Upper lobe of right lung (tissue), 1 donor: ENCODE results near the gene ADORA3. TPM values are rescaled to one million over a fixed set of nuclear protein-coding genes. Genes with fewer than 3 reads are reported as not detected.
A peak's percentile ranks its signal among the peaks of the same experiment; 100 is the strongest.
"Not testable (repeated sequence)": the region's sequence is repeated elsewhere in the genome, so short reads cannot be mapped to it uniquely, and the experiment has no call there.

ENCODE experiments used
- ATAC-seq: fragments of 200-7000 bp; cut with Tn5 transposase; one replicate; pipeline ENCODE4 v1.9.1; 2020; ENCODE audit warnings: mild to moderate bottlenecking, moderate library complexity
- DNase-seq: peaks from one replicate; pipeline ENCODE4 v3.0.0-alpha.2; 2020
- H3K27ac ChIP-seq: fragments of 200-600 bp; one replicate; pipeline ENCODE4 v1.8.0; 2022
- H3K27me3 ChIP-seq: fragments of 200-600 bp; one replicate; pipeline ENCODE4 v1.8.0; 2022; ENCODE audit warnings: mild to moderate bottlenecking
- H3K36me3 ChIP-seq: fragments of 200-600 bp; one replicate; pipeline ENCODE4 v1.8.0; 2022
- H3K4me1 ChIP-seq: fragments of 200-600 bp; one replicate; pipeline ENCODE4 v1.8.0; 2022
- H3K4me3 ChIP-seq: fragments of 200-600 bp; one replicate; pipeline ENCODE4 v1.8.0; 2022; ENCODE audit warnings: mild to moderate bottlenecking
- H3K9me3 ChIP-seq: fragments of 200-600 bp; one replicate; pipeline ENCODE4 v1.8.0; 2022
- intact Hi-C: fragments of 100-400 bp; cut with DNase I; formaldehyde crosslinking; loops from one replicate; pipeline ENCODE4 v1.11.0; 2022
- long read RNA-seq: library from polyadenylated mRNA; unstranded; transcript quantifications from one replicate; pipeline ENCODE4 v2.0.0, GENCODE V29; 2021
- total RNA-seq: library from RNA; stranded (reverse); fragmentation: NEBNext Ultra II Directional; extraction: Animal tissue kit (Norgen Biotek cat#: 25700); gene quantifications from one replicate; pipeline ENCODE4 v1.2.1, GENCODE V29; 2021
- TF ChIP-seq, protein P1 (sequence below): fragments of 200-600 bp; IDR thresholded peaks from one replicate; pipeline ENCODE4 v1.8.0; 2022; ENCODE audit warnings: antibody characterized with exemption
- donor health status: DM: no; HTN: yes; CAD: no; lungs with severe emphysema.

Gene ADORA3
- total RNA-seq = 9.3 TPM
- long read RNA-seq, transcript ADORA3-201 (2 exons, 1,884 nt) = major isoform, 9 of 10 reads
- long read RNA-seq, partial matches to known transcripts = 1 of 10 reads
- long read RNA-seq, other reads (novel, unspliced or antisense) = 0 of 10 reads

DNA sequence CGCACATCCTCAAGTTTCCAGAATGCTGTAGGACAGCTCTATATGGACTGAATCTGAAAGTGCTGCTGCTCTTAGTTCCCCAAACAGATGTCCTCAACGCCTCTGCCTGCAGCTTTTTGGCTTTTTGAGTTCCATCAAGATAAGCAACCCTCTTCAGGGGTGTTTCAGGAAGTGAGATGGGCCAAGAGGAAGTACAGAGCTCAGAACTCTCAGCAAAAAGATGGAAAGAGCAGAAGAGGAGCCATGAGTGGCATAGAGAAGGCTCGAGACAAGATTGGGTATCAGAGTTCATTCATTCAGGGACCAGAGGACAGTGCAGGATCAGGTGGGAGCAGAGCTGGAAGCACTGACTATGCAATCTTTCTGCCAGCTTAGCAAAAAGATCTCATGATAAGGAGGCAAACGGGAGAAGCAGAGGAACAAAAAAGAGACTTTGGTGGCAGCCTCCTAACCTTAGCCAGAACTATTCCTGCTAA is at the start of gene ADORA3, which contains the start of gene TMIGD3:
Gene ADORA3 (minus strand): TSS at position 49 of the 476 bp plus-strand sequence. CDS start 279 bp downstream, outside the sequence.
Gene TMIGD3 (minus strand): TSS at position 49 of the 476 bp plus-strand sequence. CDS start 279 bp downstream, outside the sequence.
- ATAC-seq (peak; percentile 29), DNase-seq (no peak)
- TF ChIP-seq, protein P1, sequence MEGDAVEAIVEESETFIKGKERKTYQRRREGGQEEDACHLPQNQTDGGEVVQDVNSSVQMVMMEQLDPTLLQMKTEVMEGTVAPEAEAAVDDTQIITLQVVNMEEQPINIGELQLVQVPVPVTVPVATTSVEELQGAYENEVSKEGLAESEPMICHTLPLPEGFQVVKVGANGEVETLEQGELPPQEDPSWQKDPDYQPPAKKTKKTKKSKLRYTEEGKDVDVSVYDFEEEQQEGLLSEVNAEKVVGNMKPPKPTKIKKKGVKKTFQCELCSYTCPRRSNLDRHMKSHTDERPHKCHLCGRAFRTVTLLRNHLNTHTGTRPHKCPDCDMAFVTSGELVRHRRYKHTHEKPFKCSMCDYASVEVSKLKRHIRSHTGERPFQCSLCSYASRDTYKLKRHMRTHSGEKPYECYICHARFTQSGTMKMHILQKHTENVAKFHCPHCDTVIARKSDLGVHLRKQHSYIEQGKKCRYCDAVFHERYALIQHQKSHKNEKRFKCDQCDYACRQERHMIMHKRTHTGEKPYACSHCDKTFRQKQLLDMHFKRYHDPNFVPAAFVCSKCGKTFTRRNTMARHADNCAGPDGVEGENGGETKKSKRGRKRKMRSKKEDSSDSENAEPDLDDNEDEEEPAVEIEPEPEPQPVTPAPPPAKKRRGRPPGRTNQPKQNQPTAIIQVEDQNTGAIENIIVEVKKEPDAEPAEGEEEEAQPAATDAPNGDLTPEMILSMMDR = no peak
- Histone ChIP-seq H3K4me1 (peaks cover 37% of the 10 kb centered on the region), H3K27ac (peak within 1 kb of the TSS; percentile 39), H3K9me3 (no peaks in the 10 kb centered on the region), H3K27me3 (no peaks in the 10 kb centered on the region), H3K4me3 (peak within 1 kb of the TSS; percentile 6), H3K36me3 (no peaks in the 10 kb centered on the region)
- intact Hi-C loops = no loop called here

DNA sequence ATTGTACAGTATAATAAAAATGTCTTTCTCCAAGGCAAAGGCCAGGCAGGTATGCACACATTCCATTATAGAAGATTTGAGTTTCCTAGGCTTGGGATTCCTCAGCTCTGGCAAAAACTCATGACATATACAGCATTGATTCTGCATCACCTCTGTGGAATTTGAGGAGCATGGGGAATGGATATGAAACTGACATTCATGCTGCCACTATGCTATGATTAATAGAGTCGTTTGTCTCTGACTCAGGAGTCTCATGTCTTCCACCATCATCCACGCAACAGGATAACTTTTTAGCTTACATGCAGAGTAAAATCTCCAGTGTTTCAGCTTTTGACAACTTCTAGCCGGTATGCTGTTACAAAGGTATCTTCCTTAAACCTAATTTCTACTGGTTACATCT is 49.8 kb upstream of the ADORA3 start:
- TF ChIP-seq, protein P1 = no peak
- ATAC-seq = no peak
- intact Hi-C loops = no loop called here

DNA sequence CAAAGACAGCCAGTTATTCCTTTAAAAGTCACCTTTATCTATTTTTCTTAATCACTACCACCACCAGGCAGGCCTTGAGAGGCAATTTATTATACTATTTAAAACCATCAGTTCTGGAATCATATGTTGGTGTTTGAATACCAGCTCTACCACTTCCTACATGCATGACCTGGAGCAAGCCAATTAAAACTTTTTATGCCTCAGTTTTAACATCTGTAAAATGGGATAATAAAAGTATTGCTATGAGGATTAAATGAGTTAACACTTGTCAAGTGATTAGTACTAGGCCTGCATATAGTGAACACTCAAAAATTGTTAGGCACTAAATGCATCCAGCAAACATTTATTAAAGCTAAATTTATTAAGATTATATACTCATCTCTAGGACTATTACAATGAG is 49.2 kb upstream of the ADORA3 start:
- Histone ChIP-seq H3K36me3 (no peaks in the 10 kb centered on the region), H3K4me1 (no peaks in the 10 kb centered on the region), H3K4me3 (no peak overlapping the region), H3K9me3 (no peaks in the 10 kb centered on the region), H3K27ac (no peak overlapping the region), H3K27me3 (no peaks in the 10 kb centered on the region)
- DNase-seq (no peak), ATAC-seq (no peak)
- intact Hi-C loops = no loop called here
- TF ChIP-seq, protein P1 = no peak

More for the DNA sequence above, 49.8 kb upstream of the ADORA3 start:
- H3K27ac ChIP-seq = no peak overlapping the region
- H3K9me3 ChIP-seq = no peaks in the 10 kb centered on the region
- no peaks in the 10 kb centered on the region for H3K36me3 ChIP-seq
- no peak for DNase-seq
- no peaks in the 10 kb centered on the region for H3K27me3 ChIP-seq
- no peaks in the 10 kb centered on the region for H3K4me1 ChIP-seq
- no peak overlapping the region for H3K4me3 ChIP-seq

DNA sequence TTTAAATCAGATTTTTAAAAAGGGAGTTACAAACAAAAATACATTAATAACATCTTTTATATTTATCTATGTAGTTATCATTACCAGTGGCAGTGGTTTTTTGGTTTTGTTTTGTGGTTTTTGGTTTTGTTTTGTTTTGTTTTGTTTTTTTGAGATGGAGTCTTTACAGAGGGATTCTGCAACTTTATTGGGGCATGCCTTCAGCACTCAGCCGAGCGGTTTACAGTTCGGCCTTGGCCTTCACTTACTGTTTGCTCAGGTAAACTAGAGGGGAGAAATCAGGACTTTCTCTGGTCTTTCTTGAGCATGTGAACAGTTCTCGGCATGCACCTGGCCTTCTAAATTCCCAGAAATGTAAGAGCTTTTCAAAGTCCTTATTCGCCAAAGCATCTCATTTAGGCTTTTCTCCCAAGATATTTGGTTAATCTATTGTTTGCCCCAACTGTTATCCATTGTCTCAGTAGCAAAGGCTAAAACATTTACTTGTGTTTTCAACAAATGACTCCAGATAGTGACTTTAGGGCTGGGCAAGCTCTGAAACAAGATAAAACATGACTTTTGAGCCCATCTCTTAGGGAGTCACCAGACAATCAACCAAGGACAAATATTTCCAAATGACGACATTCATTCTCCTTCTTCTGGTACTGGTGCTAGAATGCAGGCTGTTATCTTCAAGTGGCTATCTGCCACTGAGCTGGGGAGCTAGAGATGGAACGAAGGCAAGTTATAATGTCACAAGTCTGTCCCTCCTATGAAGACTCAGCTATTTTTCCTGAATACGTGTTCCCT is 48.4 kb upstream of the ADORA3 start:
- no peaks in the 10 kb centered on the region for H3K4me1 ChIP-seq
- TF ChIP-seq, protein P1 = no peak
- H3K27ac ChIP-seq = no peak overlapping the region
- no peaks in the 10 kb centered on the region for H3K9me3 ChIP-seq
- no peaks in the 10 kb centered on the region for H3K36me3 ChIP-seq
- no peak for DNase-seq
- intact Hi-C loops = no loop called here
- no peak overlapping the region for H3K4me3 ChIP-seq
- no peak for ATAC-seq
- H3K27me3 ChIP-seq = no peaks in the 10 kb centered on the region

DNA sequence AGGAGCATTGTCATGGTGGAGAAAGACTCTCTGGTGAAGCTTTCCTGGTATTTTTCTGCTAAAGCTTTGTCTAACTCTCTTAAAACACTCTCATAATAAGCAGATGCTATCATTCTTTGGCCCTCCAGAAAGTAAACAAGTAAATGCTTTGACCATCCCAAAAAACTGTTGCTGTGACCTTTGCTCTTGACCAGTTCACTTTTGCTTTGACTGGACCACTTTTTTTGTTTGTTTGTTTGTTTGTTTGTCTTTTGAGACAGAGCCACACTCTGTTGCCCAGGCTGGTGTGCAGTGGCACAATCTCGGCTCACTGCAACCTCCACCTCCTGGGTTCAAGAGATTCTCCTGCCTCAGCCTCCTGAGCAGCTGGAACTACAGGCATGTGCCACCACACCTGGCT is 44.4 kb upstream of the ADORA3 start:
- H3K36me3 ChIP-seq, ATAC-seq, H3K27me3 ChIP-seq, DNase-seq, intact Hi-C loops, H3K4me3 ChIP-seq, H3K27ac ChIP-seq, H3K4me1 ChIP-seq, H3K9me3 ChIP-seq: not testable (repeated sequence)

DNA sequence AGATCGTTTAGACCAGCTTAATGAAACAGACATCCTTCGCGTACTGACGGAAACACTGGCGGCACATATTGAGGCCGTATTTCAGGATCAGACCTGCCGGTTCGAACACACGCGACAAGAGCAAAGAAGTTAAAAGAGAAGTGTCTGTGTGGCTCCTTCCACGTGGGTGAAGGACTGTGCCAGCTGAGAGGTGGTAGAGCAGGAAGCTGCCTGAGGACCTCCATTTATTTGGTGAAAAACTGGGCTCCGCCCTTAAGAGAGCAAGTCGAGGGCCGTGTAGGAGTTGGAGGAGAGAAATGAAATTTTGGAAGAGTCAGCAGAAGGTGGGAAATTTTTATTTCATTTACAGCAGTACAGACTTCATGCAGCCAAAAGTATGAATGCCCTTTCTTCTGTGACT is 38.8 kb upstream of the ADORA3 start:
- DNase-seq (no peak), ATAC-seq (peak; percentile 55)
- Histone ChIP-seq H3K4me3 (no peak overlapping the region), H3K9me3 (no peaks in the 10 kb centered on the region), H3K27ac (no peak overlapping the region), H3K4me1 (no peaks in the 10 kb centered on the region), H3K27me3 (no peaks in the 10 kb centered on the region), H3K36me3 (no peaks in the 10 kb centered on the region)
- intact Hi-C loops = no loop called here
- TF ChIP-seq, protein P1 = no peak
